ENCODE results near the gene PTGDS.
A peak's percentile ranks its signal among the peaks of the same experiment; 100 is the strongest.

PTGDS gene

DNA sequence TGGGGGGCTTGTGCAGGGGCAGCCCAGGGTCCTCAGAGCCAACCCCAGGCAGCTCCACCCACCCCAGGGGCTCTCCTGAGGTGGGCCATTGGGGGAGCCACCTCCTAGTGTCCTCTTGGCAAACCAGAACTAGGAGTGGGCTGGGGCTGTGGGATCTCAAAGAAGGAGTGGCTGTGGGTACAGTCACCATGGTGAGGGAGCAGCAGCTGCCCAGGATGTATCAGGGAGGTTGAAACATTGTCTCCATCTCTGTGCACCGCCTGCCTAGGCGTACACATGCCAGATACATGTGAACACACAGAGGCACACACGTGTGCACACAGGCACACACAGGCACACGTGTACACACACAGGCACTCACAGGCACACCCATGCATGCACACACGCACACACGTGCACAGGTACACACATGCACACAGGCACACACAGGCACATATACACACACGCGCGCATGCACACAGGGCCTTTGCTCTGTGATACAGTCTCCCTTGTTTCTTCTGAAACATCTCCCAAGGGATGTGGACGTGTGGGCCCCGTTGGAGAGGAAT lies 14.5 kb upstream of the PTGDS start:
- H3K4me2 ChIP-seq (ENCODE audit: low read length): no peak overlapping the region
- H3K4me1 ChIP-seq (ENCODE audit: control insufficient read depth, insufficient read depth, low read length): no peaks in the 10 kb centered on the region
- H3K27me3 ChIP-seq (ENCODE audit: control insufficient read depth, insufficient read depth, low read length): peaks cover 13% of the 10 kb centered on the region
- no peak overlapping the region for H3K4me3 ChIP-seq (ENCODE audit: low read length)
- H3K9ac ChIP-seq (ENCODE audit: low read depth, low read length): no peak overlapping the region
- no peaks in the 10 kb centered on the region for H3K9me3 ChIP-seq (replicated peaks; ENCODE audit: low read length)
- H3K36me3 ChIP-seq (ENCODE audit: insufficient read depth, low read length): no peaks in the 10 kb centered on the region

GRCh38 chr9:136963341-136963740 lies 14.0 kb upstream of the PTGDS start:
- H3K4me3 ChIP-seq (ENCODE audit: low read length): no peak overlapping the region
- H3K27me3 ChIP-seq (ENCODE audit: control insufficient read depth, insufficient read depth, low read length): peaks cover 12% of the 10 kb centered on the region
- H3K9ac ChIP-seq (ENCODE audit: low read depth, low read length): no peak overlapping the region
- no peak overlapping the region for H3K4me2 ChIP-seq (ENCODE audit: low read length)
- H3K36me3 ChIP-seq (ENCODE audit: insufficient read depth, low read length): no peaks in the 10 kb centered on the region
- H3K9me3 ChIP-seq (replicated peaks; ENCODE audit: low read length): no peaks in the 10 kb centered on the region
- H3K4me1 ChIP-seq (ENCODE audit: control insufficient read depth, insufficient read depth, low read length): no peaks in the 10 kb centered on the region

DNA sequence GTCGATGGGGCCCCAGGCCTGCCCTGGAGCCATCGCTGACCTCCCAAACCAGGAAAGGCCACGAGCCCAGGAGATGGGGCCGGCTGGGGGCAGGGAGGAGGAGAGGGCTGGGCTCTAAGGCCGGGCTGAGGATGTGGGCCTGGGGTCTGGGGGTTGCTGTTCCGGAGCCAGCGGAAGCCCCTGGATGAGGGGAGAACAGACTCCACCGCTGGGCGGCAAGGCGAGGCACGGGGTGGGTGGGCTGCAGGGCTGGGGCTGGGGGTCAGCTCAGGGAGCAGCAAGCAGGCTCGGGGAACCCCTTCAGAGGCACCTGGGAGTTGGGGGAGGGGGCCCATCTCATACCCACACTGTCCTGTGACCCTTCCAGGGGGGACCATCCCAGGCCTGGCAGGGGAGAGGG lies 13.6 kb upstream of the PTGDS start:
- H3K9ac ChIP-seq (ENCODE audit: low read depth, low read length): no peak overlapping the region
- no peak overlapping the region for H3K4me3 ChIP-seq (ENCODE audit: low read length)
- H3K4me2 ChIP-seq (ENCODE audit: low read length): no peak overlapping the region
- H3K4me1 ChIP-seq (ENCODE audit: control insufficient read depth, insufficient read depth, low read length): no peaks in the 10 kb centered on the region
- H3K9me3 ChIP-seq (replicated peaks; ENCODE audit: low read length): no peaks in the 10 kb centered on the region
- no peaks in the 10 kb centered on the region for H3K36me3 ChIP-seq (ENCODE audit: insufficient read depth, low read length)
- peaks cover 11% of the 10 kb centered on the region for H3K27me3 ChIP-seq (ENCODE audit: control insufficient read depth, insufficient read depth, low read length)

DNA sequence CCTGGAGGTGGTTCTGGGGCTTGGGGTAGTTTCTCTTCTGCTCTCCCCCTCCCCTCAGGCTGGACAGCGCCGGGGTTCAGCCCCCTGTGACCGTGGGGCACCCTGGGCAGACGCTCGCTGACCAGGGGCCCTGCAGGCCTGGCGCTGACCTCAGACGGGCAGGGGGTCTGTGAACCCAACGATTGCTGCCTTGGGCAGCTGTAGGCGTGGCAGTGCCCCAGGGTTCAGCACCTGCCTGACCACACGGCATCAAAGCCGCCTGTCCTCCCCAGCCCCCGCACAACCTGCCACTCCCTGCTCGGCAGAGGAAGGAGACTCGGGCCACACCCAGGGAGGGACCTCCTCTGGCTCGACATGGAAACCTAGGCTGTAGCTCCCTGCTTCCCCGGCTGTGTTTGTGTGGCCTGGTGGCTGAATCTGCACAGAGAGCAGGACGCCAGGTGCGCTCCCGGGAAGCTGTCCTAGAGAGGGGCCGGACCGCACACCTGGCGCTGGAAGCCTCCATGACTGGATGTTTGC lies 13.1 kb upstream of the PTGDS start:
- Histone ChIP-seq H3K27me3 (ENCODE audit: control insufficient read depth, insufficient read depth, low read length) (peaks cover 11% of the 10 kb centered on the region), H3K36me3 (ENCODE audit: insufficient read depth, low read length) (no peaks in the 10 kb centered on the region), H3K4me3 (ENCODE audit: low read length) (no peak overlapping the region), H3K4me1 (ENCODE audit: control insufficient read depth, insufficient read depth, low read length) (no peaks in the 10 kb centered on the region), H3K4me2 (ENCODE audit: low read length) (no peak overlapping the region), H3K9me3 (replicated peaks; ENCODE audit: low read length) (no peaks in the 10 kb centered on the region), H3K9ac (ENCODE audit: low read depth, low read length) (no peak overlapping the region)

GRCh38 chr9:136964833-136965422 lies 12.4 kb upstream of the PTGDS start:
- no peak overlapping the region for H3K4me3 ChIP-seq (ENCODE audit: low read length)
- H3K4me1 ChIP-seq (ENCODE audit: control insufficient read depth, insufficient read depth, low read length): no peaks in the 10 kb centered on the region
- H3K27me3 ChIP-seq (ENCODE audit: control insufficient read depth, insufficient read depth, low read length): peaks cover 11% of the 10 kb centered on the region
- H3K36me3 ChIP-seq (ENCODE audit: insufficient read depth, low read length): no peaks in the 10 kb centered on the region
- no peak overlapping the region for H3K9ac ChIP-seq (ENCODE audit: low read depth, low read length)
- no peaks in the 10 kb centered on the region for H3K9me3 ChIP-seq (replicated peaks; ENCODE audit: low read length)
- no peak overlapping the region for H3K4me2 ChIP-seq (ENCODE audit: low read length)

DNA sequence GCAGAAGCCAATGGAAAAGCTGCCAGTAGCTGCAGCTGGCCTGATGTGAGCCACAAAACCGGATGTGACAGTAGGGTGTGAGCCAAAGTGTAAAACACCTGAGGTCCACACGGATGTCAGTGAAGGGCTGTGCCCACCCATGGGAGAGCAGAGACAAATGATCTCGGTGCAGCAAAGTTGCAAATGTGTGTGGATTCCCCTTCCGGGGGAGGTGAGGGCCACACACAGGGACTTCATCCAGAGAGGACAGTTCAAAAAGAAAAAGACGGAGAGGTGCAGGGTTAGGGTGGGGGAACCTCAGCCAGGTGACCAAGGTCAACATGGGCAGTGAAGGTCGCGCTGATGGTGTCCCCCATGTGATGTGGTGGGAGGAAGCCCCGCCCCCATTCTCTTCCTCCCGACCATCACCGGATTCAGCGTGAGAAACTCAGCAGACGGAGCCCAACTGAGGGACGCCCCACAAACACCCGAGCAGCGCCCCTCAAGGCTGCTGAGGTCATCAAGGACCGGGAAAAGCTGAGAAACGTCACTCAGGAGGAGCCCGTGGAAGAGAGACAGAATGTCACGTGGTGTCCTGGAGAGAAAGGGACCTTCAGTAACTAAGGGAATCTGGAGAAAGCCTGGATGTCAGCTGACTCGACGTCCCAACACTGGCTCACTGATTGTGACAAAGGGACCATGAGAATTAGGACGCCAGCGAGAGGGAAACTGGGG lies 11.4 kb upstream of the PTGDS start:
- Histone ChIP-seq H3K9me3 (replicated peaks; ENCODE audit: low read length) (no peaks in the 10 kb centered on the region), H3K9ac (ENCODE audit: low read depth, low read length) (no peak overlapping the region), H3K36me3 (ENCODE audit: insufficient read depth, low read length) (no peaks in the 10 kb centered on the region), H3K4me2 (ENCODE audit: low read length) (peak overlapping the region; percentile 12), H3K4me3 (ENCODE audit: low read length) (no peak overlapping the region), H3K4me1 (ENCODE audit: control insufficient read depth, insufficient read depth, low read length) (no peaks in the 10 kb centered on the region), H3K27me3 (ENCODE audit: control insufficient read depth, insufficient read depth, low read length) (peaks cover 11% of the 10 kb centered on the region)

GRCh38 chr9:136968333-136969127 lies 8.8 kb upstream of the PTGDS start:
- no peak overlapping the region for H3K9ac ChIP-seq (ENCODE audit: low read depth, low read length)
- H3K4me2 ChIP-seq (ENCODE audit: low read length): no peak overlapping the region
- H3K4me3 ChIP-seq (ENCODE audit: low read length): no peak overlapping the region
- H3K36me3 ChIP-seq (ENCODE audit: insufficient read depth, low read length): no peaks in the 10 kb centered on the region
- no peaks in the 10 kb centered on the region for H3K9me3 ChIP-seq (replicated peaks; ENCODE audit: low read length)
- no peaks in the 10 kb centered on the region for H3K4me1 ChIP-seq (ENCODE audit: control insufficient read depth, insufficient read depth, low read length)
- H3K27me3 ChIP-seq (ENCODE audit: control insufficient read depth, insufficient read depth, low read length): peaks cover 8% of the 10 kb centered on the region

DNA sequence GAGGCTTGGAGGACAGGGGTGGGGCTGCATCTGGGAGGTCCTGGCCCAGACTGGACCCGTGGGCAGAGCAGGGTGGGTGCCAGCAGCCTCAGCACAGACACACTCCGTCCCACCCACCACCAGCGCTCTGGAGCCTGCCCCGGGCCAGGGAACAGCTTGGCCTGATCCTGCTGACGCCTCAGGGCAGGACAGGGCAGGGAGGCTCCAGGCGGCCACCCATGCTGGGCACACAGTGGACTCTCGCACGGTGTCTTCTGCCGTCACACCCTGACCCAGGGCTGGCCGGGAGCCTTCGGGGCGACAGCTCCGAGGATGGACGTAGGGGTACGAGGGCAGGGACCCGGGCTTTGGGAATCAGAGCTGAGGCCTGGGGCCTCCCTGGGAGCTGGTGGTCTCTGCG lies 8.2 kb upstream of the PTGDS start:
- no peaks in the 10 kb centered on the region for H3K9me3 ChIP-seq (replicated peaks; ENCODE audit: low read length)
- H3K9ac ChIP-seq (ENCODE audit: low read depth, low read length): no peak overlapping the region
- H3K4me3 ChIP-seq (ENCODE audit: low read length): no peak overlapping the region
- H3K4me2 ChIP-seq (ENCODE audit: low read length): no peak overlapping the region
- H3K36me3 ChIP-seq (ENCODE audit: insufficient read depth, low read length): no peaks in the 10 kb centered on the region
- no peaks in the 10 kb centered on the region for H3K4me1 ChIP-seq (ENCODE audit: control insufficient read depth, insufficient read depth, low read length)
- peaks cover 8% of the 10 kb centered on the region for H3K27me3 ChIP-seq (ENCODE audit: control insufficient read depth, insufficient read depth, low read length)

GRCh38 chr9:136969774-136970173 lies 7.5 kb upstream of the PTGDS start:
- no peaks in the 10 kb centered on the region for H3K36me3 ChIP-seq (ENCODE audit: insufficient read depth, low read length)

GRCh38 chr9:136970361-136970760 lies 6.9 kb upstream of the PTGDS start:
- H3K9me3 ChIP-seq (replicated peaks; ENCODE audit: low read length): no peaks in the 10 kb centered on the region
- H3K27me3 ChIP-seq (ENCODE audit: control insufficient read depth, insufficient read depth, low read length): peaks cover 8% of the 10 kb centered on the region
- H3K4me1 ChIP-seq (ENCODE audit: control insufficient read depth, insufficient read depth, low read length): peaks cover 6% of the 10 kb centered on the region
- no peak overlapping the region for H3K4me3 ChIP-seq (ENCODE audit: low read length)
- H3K36me3 ChIP-seq (ENCODE audit: insufficient read depth, low read length): no peaks in the 10 kb centered on the region
- no peak overlapping the region for H3K9ac ChIP-seq (ENCODE audit: low read depth, low read length)
- no peak overlapping the region for H3K4me2 ChIP-seq (ENCODE audit: low read length)

More at GRCh38 chr9:136969774-136970173, 7.5 kb upstream of the PTGDS start:
- H3K4me2 ChIP-seq (ENCODE audit: low read length): no peak overlapping the region
- H3K4me1 ChIP-seq (ENCODE audit: control insufficient read depth, insufficient read depth, low read length): no peaks in the 10 kb centered on the region
- no peak overlapping the region for H3K9ac ChIP-seq (ENCODE audit: low read depth, low read length)
- H3K27me3 ChIP-seq (ENCODE audit: control insufficient read depth, insufficient read depth, low read length): peaks cover 8% of the 10 kb centered on the region
- no peak overlapping the region for H3K4me3 ChIP-seq (ENCODE audit: low read length)
- H3K9me3 ChIP-seq (replicated peaks; ENCODE audit: low read length): no peaks in the 10 kb centered on the region

DNA sequence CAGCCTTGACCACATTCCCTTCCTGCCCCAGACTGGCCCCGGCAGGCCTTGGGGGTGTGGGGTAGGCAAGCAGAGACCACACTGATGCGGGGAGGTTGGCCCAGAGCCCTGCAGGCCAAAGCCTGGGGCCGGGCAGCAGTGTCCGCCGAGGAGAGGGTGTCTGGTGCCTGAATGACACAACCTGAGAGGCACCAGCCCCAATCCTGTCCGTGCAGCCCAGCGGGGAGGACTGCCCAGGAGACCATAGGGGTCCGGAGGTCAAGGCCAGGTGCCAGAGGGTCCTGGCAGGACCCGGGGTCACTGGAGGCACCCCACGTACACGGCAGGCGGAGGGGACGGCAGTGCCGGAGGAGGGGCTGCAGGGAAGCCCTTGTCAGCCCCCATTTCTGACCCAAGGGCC lies 5.6 kb upstream of the PTGDS start:
- Histone ChIP-seq H3K27me3 (ENCODE audit: control insufficient read depth, insufficient read depth, low read length) (no peaks in the 10 kb centered on the region), H3K4me1 (ENCODE audit: control insufficient read depth, insufficient read depth, low read length) (peaks cover 16% of the 10 kb centered on the region), H3K4me2 (ENCODE audit: low read length) (no peak overlapping the region), H3K9me3 (replicated peaks; ENCODE audit: low read length) (no peaks in the 10 kb centered on the region), H3K9ac (ENCODE audit: low read depth, low read length) (no peak overlapping the region), H3K4me3 (ENCODE audit: low read length) (no peak overlapping the region), H3K36me3 (ENCODE audit: insufficient read depth, low read length) (no peaks in the 10 kb centered on the region)
